ENCODE data around the gene MYNN.

MYNN gene

DNA sequence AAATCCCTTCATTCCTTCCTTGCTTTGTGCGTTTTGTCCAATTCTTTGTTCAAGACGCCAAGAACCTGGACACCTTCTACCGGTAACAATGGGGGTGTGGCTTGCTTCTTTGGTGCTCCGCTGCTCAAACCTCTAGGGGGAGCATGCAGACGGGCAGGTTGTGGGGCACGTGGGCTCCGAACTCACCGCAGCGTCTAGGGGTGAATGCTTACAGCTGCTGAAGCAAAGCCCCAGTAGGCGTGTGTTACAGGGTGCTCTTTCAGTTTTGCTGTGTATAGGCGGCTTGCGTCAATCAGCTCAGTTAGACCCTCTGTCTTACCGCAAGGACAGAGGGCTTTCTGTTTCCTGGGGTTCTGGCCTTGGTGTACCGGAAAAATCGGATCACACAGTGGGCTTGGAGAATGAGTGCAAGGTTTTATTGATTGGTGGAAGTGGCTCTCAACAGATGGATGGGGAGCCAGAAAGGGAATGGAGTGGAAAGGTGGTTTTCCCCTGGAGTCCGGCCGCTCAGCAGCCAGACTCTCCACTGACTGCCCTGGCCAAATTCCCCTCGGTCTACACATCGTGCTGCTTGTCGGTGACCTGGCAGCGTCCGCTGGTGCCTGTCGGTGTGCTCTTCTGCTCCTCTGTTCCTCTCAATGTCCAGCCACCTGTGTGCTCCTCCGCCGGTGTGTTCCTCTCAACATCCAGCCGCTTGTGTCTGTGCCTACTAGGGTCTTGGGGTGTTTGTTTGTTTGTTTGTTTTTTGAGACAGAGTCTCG, 40.7 kb downstream of the MYNN start:
- peak overlapping the region; percentile 82 for H3K4me3 ChIP-seq (ENCODE audit: low read depth, low read length)

DNA sequence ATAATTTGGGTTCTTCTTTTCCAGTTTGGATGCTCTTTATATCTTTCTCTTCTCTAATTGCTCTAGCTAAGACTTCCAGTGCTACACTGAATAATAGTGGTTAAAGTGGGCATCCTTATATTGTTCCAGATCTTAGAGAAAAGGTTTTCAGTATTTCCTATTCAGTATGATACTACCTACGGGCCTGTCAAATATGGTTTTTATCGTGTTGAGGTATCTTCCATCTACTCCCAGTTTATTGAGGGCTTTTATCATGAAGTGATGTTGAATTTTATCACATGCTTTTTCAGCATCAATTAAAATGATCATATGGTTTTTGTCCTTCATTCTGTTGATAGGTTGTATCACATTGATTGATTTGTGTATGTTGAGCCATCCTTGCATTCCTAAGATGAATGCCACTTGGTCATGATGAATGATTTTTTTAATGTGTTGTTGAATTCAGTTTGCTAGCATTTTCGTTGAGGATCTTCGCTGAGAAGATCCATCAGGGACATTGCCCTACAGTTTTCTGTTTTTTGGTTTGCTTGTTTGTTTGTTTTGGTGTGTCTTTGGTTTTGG, 42.5 kb downstream of the MYNN start:
- peaks cover 7% of the 10 kb centered on the region for H3K4me1 ChIP-seq (ENCODE audit: control insufficient read depth, insufficient read depth, low read length)
- no peaks in the 10 kb centered on the region for H3K36me3 ChIP-seq (ENCODE audit: control insufficient read depth, insufficient read depth, low read length)
- no peak overlapping the region for H3K4me3 ChIP-seq (ENCODE audit: low read depth, low read length)
- peaks cover 21% of the 10 kb centered on the region for H3K27me3 ChIP-seq (ENCODE audit: control insufficient read depth, insufficient read depth, low read length)
- no peak overlapping the region for H3K9ac ChIP-seq (ENCODE audit: low read depth, low read length)
- no peaks in the 10 kb centered on the region for H3K9me3 ChIP-seq (ENCODE audit: control insufficient read depth, insufficient read depth, low read length)

More for the DNA sequence above, 40.7 kb downstream of the MYNN start:
- Histone ChIP-seq H3K4me1 (ENCODE audit: control insufficient read depth, insufficient read depth, low read length) (peaks cover 7% of the 10 kb centered on the region), H3K9ac (ENCODE audit: low read depth, low read length) (peak overlapping the region; percentile 47), H3K27me3 (ENCODE audit: control insufficient read depth, insufficient read depth, low read length) (peaks cover 21% of the 10 kb centered on the region), H3K9me3 (ENCODE audit: control insufficient read depth, insufficient read depth, low read length) (no peaks in the 10 kb centered on the region), H3K36me3 (ENCODE audit: control insufficient read depth, insufficient read depth, low read length) (no peaks in the 10 kb centered on the region)

DNA sequence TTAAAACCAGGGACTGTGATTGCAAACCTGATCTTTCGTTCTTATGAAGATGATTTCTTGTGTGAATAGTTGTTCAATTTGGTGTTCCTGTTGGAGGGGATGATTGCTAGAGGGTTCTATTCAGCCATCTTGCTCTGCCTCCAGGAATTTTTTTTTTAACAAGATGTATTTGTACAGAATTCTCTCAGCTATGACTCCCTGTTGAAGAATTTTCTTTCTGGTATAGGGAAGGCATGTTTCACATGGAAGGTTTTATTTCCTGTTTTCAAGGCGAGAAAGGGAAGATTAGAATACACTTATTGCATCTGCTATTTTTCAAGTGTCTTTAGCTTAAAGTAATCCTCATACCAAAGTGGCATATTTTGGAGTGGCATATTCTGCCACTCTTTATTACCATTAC, 45.1 kb downstream of the MYNN start:
- peaks cover under 1% of the 10 kb centered on the region for H3K4me1 ChIP-seq (ENCODE audit: control insufficient read depth, insufficient read depth, low read length)
- no peak overlapping the region for H3K9ac ChIP-seq (ENCODE audit: low read depth, low read length)
- peaks cover 12% of the 10 kb centered on the region for H3K27me3 ChIP-seq (ENCODE audit: control insufficient read depth, insufficient read depth, low read length)
- no peaks in the 10 kb centered on the region for H3K9me3 ChIP-seq (ENCODE audit: control insufficient read depth, insufficient read depth, low read length)
- no peak overlapping the region for H3K4me3 ChIP-seq (ENCODE audit: low read depth, low read length)
- H3K36me3 ChIP-seq (ENCODE audit: control insufficient read depth, insufficient read depth, low read length), result no peaks in the 10 kb centered on the region

DNA sequence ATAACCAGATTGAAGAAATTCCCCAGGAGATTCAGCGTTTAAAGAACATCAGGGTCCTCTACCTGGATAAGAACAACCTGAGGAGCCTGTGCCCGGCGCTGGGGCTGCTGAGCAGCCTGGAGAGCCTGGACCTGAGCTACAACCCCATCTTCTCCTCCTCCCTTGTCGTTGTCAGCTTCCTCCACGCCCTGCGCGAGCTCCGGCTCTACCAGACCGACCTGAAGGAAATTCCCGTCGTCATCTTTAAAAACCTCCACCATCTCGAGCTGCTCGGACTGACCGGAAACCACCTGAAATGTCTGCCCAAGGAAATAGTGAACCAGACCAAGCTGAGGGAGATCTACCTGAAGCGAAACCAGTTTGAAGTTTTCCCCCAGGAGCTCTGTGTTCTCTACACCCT, 48.9 kb downstream of the MYNN start:
- Histone ChIP-seq H3K4me1 (ENCODE audit: control insufficient read depth, insufficient read depth, low read length) (no peaks in the 10 kb centered on the region), H3K27me3 (ENCODE audit: control insufficient read depth, insufficient read depth, low read length) (no peaks in the 10 kb centered on the region), H3K9me3 (ENCODE audit: control insufficient read depth, insufficient read depth, low read length) (no peaks in the 10 kb centered on the region), H3K4me3 (ENCODE audit: low read depth, low read length) (no peak overlapping the region), H3K9ac (ENCODE audit: low read depth, low read length) (no peak overlapping the region), H3K36me3 (ENCODE audit: control insufficient read depth, insufficient read depth, low read length) (no peaks in the 10 kb centered on the region)

DNA sequence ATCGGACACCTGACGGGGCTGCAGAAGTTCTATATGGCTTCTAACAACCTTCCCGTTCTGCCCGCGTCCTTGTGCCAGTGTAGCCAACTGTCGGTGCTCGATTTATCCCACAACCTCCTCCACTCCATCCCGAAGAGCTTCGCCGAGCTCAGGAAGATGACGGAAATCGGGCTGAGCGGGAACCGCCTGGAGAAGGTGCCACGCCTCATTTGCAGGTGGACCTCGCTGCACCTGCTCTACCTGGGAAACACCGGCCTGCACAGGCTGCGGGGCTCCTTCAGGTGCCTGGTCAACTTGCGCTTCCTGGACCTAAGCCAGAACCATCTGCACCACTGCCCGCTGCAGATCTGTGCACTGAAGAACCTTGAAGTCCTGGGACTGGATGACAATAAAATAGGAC, 49.3 kb downstream of the MYNN start:
- Histone ChIP-seq H3K9me3 (ENCODE audit: control insufficient read depth, insufficient read depth, low read length) (no peaks in the 10 kb centered on the region), H3K9ac (ENCODE audit: low read depth, low read length) (no peak overlapping the region), H3K4me1 (ENCODE audit: control insufficient read depth, insufficient read depth, low read length) (no peaks in the 10 kb centered on the region), H3K36me3 (ENCODE audit: control insufficient read depth, insufficient read depth, low read length) (no peaks in the 10 kb centered on the region), H3K27me3 (ENCODE audit: control insufficient read depth, insufficient read depth, low read length) (no peaks in the 10 kb centered on the region), H3K4me3 (ENCODE audit: low read depth, low read length) (no peak overlapping the region)

DNA sequence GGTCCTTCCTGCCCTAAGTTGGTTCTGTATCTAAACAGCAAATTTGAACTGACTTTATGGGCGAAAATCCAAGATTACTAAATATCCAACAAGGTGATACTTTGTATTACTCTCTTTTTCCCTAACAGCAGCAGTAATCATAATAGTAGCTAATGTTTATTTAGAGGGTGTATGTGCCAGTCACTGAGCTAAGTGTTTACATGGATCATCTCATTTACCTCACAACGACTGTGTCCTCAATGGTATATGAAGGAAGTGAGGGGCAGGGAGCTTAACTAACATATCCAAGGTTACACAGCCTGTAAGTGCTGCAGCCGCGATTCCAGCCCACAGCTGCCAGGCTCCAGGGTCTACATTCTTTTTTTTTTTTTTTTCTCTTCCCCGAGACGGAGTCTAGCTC, 49.8 kb downstream of the MYNN start:
- H3K4me3 ChIP-seq (ENCODE audit: low read depth, low read length), result no peak overlapping the region
- H3K27me3 ChIP-seq (ENCODE audit: control insufficient read depth, insufficient read depth, low read length), result no peaks in the 10 kb centered on the region
- H3K9ac ChIP-seq (ENCODE audit: low read depth, low read length), result no peak overlapping the region
- no peaks in the 10 kb centered on the region for H3K36me3 ChIP-seq (ENCODE audit: control insufficient read depth, insufficient read depth, low read length)
- H3K9me3 ChIP-seq (ENCODE audit: control insufficient read depth, insufficient read depth, low read length), result no peaks in the 10 kb centered on the region
- no peaks in the 10 kb centered on the region for H3K4me1 ChIP-seq (ENCODE audit: control insufficient read depth, insufficient read depth, low read length)

DNA sequence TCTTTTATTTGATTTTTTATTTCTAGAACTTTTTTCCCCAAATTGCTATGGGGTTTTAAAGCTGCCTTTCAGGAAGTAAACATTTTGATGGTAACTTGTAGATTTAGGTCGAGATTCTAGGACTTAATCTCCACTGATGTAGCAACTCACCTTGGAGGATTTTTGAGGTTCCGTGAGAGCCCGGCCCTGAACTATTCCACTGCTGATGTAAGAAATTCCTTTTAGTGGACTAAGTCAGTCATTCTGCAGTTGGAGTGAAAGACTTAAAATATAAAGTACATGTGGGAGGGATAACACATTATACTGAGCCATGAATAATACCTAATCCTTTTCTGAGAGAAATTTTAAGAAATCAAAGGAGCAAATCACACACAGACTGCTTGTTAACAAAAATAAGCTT, 52.1 kb downstream of the MYNN start:
- H3K9me3 ChIP-seq (ENCODE audit: control insufficient read depth, insufficient read depth, low read length), result no peaks in the 10 kb centered on the region
- H3K4me3 ChIP-seq (ENCODE audit: low read depth, low read length), result no peak overlapping the region
- H3K27me3 ChIP-seq (ENCODE audit: control insufficient read depth, insufficient read depth, low read length), result no peaks in the 10 kb centered on the region

DNA sequence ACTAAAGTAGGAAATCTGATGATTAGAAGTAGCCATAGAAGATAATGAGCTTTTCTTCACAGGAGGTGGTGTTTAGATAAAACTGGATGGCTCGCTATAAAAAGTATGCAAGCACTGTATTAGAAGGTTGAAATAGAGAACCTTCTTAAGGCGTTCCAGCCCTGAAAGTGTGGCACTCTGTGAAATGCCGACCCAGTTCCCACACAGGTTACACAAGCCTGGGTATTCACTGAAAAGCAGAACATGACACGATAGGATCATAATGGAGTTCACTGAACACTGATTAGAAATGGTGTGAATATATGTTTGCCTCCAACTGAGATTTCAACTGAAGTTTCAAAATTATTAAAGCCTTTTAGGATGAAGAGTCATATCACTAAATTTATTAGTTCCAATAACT, 54.5 kb downstream of the MYNN start:
- Histone ChIP-seq H3K36me3 (ENCODE audit: control insufficient read depth, insufficient read depth, low read length) (no peaks in the 10 kb centered on the region), H3K4me1 (ENCODE audit: control insufficient read depth, insufficient read depth, low read length) (no peaks in the 10 kb centered on the region), H3K9ac (ENCODE audit: low read depth, low read length) (no peak overlapping the region), H3K9me3 (ENCODE audit: control insufficient read depth, insufficient read depth, low read length) (no peaks in the 10 kb centered on the region), H3K27me3 (ENCODE audit: control insufficient read depth, insufficient read depth, low read length) (no peaks in the 10 kb centered on the region), H3K4me3 (ENCODE audit: low read depth, low read length) (no peak overlapping the region)

More for the DNA sequence above, 52.1 kb downstream of the MYNN start:
- Histone ChIP-seq H3K9ac (ENCODE audit: low read depth, low read length) (no peak overlapping the region), H3K4me1 (ENCODE audit: control insufficient read depth, insufficient read depth, low read length) (no peaks in the 10 kb centered on the region), H3K36me3 (ENCODE audit: control insufficient read depth, insufficient read depth, low read length) (no peaks in the 10 kb centered on the region)

DNA sequence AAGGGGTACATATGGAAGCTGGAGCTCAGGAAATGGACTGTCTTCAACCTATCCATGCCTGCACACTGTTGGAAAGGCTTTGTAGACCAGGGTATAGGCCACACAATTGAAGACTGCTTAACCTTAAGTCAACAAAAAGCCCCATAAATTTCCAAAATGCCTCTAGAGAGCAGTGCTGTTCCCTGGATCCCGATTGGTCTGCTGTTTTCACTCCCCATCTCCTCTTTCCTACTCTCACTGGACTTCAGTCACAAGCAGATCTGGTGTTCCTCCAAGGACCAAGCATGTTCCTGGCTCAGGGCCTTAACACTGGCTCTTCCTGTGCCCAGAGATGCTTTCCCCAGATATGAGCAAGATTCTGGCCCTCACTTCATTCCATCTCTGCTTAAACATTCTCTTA, 62.3 kb downstream of the MYNN start:
- Histone ChIP-seq H3K9me3 (ENCODE audit: control insufficient read depth, insufficient read depth, low read length) (no peaks in the 10 kb centered on the region), H3K27me3 (ENCODE audit: control insufficient read depth, insufficient read depth, low read length) (no peaks in the 10 kb centered on the region), H3K9ac (ENCODE audit: low read depth, low read length) (no peak overlapping the region), H3K4me1 (ENCODE audit: control insufficient read depth, insufficient read depth, low read length) (peaks cover 7% of the 10 kb centered on the region), H3K4me3 (ENCODE audit: low read depth, low read length) (no peak overlapping the region), H3K36me3 (ENCODE audit: control insufficient read depth, insufficient read depth, low read length) (no peaks in the 10 kb centered on the region)

DNA sequence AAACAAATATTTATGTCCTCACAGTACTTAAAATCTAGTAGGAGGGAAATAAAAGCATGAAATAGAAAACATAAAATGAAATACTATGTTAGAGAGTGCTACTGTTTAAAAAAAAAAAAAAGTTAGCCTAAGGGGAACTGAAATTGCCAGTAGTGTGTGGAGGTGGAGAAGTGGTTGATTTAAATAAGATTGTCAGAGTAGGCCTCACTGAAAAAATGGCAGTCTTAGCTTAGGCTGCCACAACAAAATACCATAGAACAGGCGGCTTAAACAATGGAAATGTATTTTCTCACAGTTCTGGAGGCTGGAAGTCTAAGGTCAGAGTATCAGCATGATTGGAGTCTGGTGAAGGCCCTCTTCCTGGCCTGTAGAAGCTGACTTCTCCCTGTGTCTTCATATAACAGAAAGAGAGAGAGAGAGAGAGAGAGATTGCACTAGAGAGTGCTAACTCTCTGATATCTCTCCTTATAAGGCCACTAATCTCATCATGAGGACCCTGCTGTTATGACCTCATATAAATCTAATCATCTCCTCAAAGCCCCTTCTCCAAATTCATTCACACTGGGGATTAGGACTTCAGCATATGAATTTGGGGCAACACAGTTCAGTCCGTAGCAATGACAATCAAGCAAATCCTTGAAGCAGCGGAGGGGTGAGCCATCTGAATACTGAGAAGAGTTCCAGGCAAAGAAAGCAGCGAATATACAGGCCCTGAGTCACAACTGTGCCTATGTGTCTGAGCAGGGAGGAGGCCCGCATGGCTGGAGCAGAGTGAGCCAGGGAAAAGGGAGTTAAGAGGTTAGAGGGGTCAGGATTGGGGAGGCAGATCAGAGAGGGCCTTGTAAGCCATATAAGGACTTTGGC, 63.1 kb downstream of the MYNN start:
- Histone ChIP-seq H3K27me3 (ENCODE audit: control insufficient read depth, insufficient read depth, low read length) (no peaks in the 10 kb centered on the region), H3K9me3 (ENCODE audit: control insufficient read depth, insufficient read depth, low read length) (no peaks in the 10 kb centered on the region), H3K4me3 (ENCODE audit: low read depth, low read length) (no peak overlapping the region), H3K36me3 (ENCODE audit: control insufficient read depth, insufficient read depth, low read length) (no peaks in the 10 kb centered on the region), H3K9ac (ENCODE audit: low read depth, low read length) (no peak overlapping the region), H3K4me1 (ENCODE audit: control insufficient read depth, insufficient read depth, low read length) (peaks cover 7% of the 10 kb centered on the region)

DNA sequence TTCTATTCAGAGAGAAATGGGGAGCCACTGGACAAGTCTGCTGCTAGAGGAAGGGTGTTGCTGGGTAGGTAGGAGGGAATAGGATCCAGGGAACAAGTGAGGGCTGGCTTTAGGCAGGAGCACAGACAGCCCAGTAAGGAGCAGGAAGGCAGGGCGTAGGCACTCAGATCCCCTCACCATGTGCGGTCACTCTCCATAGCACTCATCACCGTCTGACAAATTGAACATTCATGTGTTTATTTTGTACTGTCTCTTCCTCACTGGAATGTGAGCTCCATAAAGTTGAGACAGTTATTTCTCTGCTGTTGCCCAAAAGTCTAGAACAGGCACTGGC, 63.7 kb downstream of the MYNN start:
- H3K9me3 ChIP-seq (ENCODE audit: control insufficient read depth, insufficient read depth, low read length), result no peaks in the 10 kb centered on the region
- H3K4me1 ChIP-seq (ENCODE audit: control insufficient read depth, insufficient read depth, low read length), result peaks cover 7% of the 10 kb centered on the region
- H3K9ac ChIP-seq (ENCODE audit: low read depth, low read length), result no peak overlapping the region
- no peaks in the 10 kb centered on the region for H3K27me3 ChIP-seq (ENCODE audit: control insufficient read depth, insufficient read depth, low read length)
- no peaks in the 10 kb centered on the region for H3K36me3 ChIP-seq (ENCODE audit: control insufficient read depth, insufficient read depth, low read length)
- no peak overlapping the region for H3K4me3 ChIP-seq (ENCODE audit: low read depth, low read length)
